Mesothelial cell of epicardium (in vitro differentiated cells): Measurements from ENCODE around the gene SLC66A1. TPM values are rescaled to one million over a fixed set of nuclear protein-coding genes. Genes with fewer than 3 reads are reported as not detected.

Experiments used
- DNase-seq, 2 experiments: peaks; one replicate each; pipeline ENCODE4 v3.0.0; 2021; ENCODE audit warnings: low spot score in 2 of 2; ENCODE audit not compliant: unreplicated experiment in 2 of 2
- H3K27ac Mint-ChIP-seq: 2 replicates; pipeline ENCODE4 v1.8.0; 2021; ENCODE audit warnings: mixed read lengths
- H3K27me3 Mint-ChIP-seq: 2 replicates; pipeline ENCODE4 v1.8.0; 2021; ENCODE audit warnings: low read depth, mixed read lengths
- H3K36me3 Mint-ChIP-seq: 2 replicates; pipeline ENCODE4 v1.8.0; 2021; ENCODE audit warnings: mixed read lengths
- H3K4me1 Mint-ChIP-seq: 2 replicates; pipeline ENCODE4 v1.8.0; 2021; ENCODE audit warnings: mixed read lengths
- H3K4me3 Mint-ChIP-seq: 2 replicates; pipeline ENCODE4 v1.8.0; 2021; ENCODE audit warnings: mild to moderate bottlenecking, moderate library complexity, mixed read lengths
- H3K9me3 Mint-ChIP-seq: 2 replicates; pipeline ENCODE4 v1.8.0; 2021; ENCODE audit warnings: mixed read lengths
- CTCF ChIP-seq: fragments of 200-600 bp; sonication (generic); IDR thresholded peaks from one replicate; pipeline ENCODE4 v1.5.0; 2021; ENCODE audit warnings: antibody characterized with exemption; ENCODE audit not compliant: unreplicated experiment
- total RNA-seq: library from RNA; stranded (reverse); gene quantifications from 3 replicates; pipeline ENCODE4 v1.2.1, GENCODE V29; 2021

SLC66A1 gene
- total RNA-seq, 1 donor from 2014 or later, result 20.9 TPM

GRCh38 chr1:19374926-19375325, 62.8 kb downstream of the SLC66A1 start:
- no peak for DNase-seq
- H3K27ac Mint-ChIP-seq, result no peak overlapping the region
- no peaks in the 10 kb centered on the region for H3K27me3 Mint-ChIP-seq
- TF ChIP-seq CTCF, result no peak
- H3K4me3 Mint-ChIP-seq, result no peak overlapping the region
- peaks cover 3% of the 10 kb centered on the region for H3K9me3 Mint-ChIP-seq
- peaks cover 13% of the 10 kb centered on the region for H3K4me1 Mint-ChIP-seq
- H3K36me3 Mint-ChIP-seq, result peaks cover 29% of the 10 kb centered on the region

- no peaks in the 10 kb centered on the region for H3K27me3 Mint-ChIP-seq
- no peak for TF ChIP-seq CTCF
- no peak overlapping the region for H3K27ac Mint-ChIP-seq
- DNase-seq, result no peak
- peaks cover 11% of the 10 kb centered on the region for H3K4me1 Mint-ChIP-seq
- H3K36me3 Mint-ChIP-seq, result peaks cover 30% of the 10 kb centered on the region
- no peak overlapping the region for H3K4me3 Mint-ChIP-seq
- peaks cover 3% of the 10 kb centered on the region for H3K9me3 Mint-ChIP-seq
Observed at GRCh38 chr1:19375631-19376400, 63.7 kb downstream of the SLC66A1 start.

GRCh38 chr1:19376428-19377372, 64.6 kb downstream of the SLC66A1 start:
- no peak for DNase-seq
- no peak overlapping the region for H3K4me3 Mint-ChIP-seq
- peaks cover 31% of the 10 kb centered on the region for H3K36me3 Mint-ChIP-seq
- H3K9me3 Mint-ChIP-seq, result peaks cover 3% of the 10 kb centered on the region
- no peak overlapping the region for H3K27ac Mint-ChIP-seq
- no peak for TF ChIP-seq CTCF
- H3K27me3 Mint-ChIP-seq, result no peaks in the 10 kb centered on the region
- H3K4me1 Mint-ChIP-seq, result peaks cover 12% of the 10 kb centered on the region

- DNase-seq, result no peak
- Mint-ChIP-seq H3K9me3 (peaks cover 3% of the 10 kb centered on the region), H3K27me3 (no peaks in the 10 kb centered on the region), H3K4me1 (peaks cover 11% of the 10 kb centered on the region), H3K36me3 (peaks cover 31% of the 10 kb centered on the region), H3K27ac (no peak overlapping the region), H3K4me3 (no peak overlapping the region)
- TF ChIP-seq CTCF, result no peak
Observed at GRCh38 chr1:19377812-19378718, 65.9 kb downstream of the SLC66A1 start.

Other genes starting within 250 kb of the SLC66A1 start
- gene UBR4, start 102.1 kb upstream of the SLC66A1 start, total RNA-seq, result 206 to 222 TPM (median 215 TPM) in 3 replicates
- 63.1 to 68.5 TPM (median 63.8 TPM) in 3 replicates for gene EMC1, start 60.8 kb upstream of the SLC66A1 start, total RNA-seq
- 32.0 to 36.0 TPM (median 34.1 TPM) in 3 replicates for gene MRTO4, start 60.5 kb upstream of the SLC66A1 start, total RNA-seq
- 2.5 to 3.1 TPM (median 2.8 TPM) in 3 replicates for gene AKR7A3, start 23.6 kb upstream of the SLC66A1 start, total RNA-seq
- gene AKR7A2, start 182 bp upstream of the SLC66A1 start, total RNA-seq, result 52.7 to 56.0 TPM (median 53.7 TPM) in 3 replicates
- gene CAPZB, start 173.2 kb downstream of the SLC66A1 start, total RNA-seq, result 192 to 209 TPM (median 204 TPM) in 3 replicates